ENCODE measurements around the gene ACOT9.
"Not testable (repeated sequence)": the region's sequence is repeated elsewhere in the genome, so short reads cannot be mapped to it uniquely, and the experiment has no call there.

ACOT9 gene

GRCh38 chrX:23776363-23776762 is 33.3 kb upstream of the ACOT9 start:
- Histone ChIP-seq H3K27me3 (ENCODE audit: insufficient read depth, poor library complexity, severe bottlenecking) (no peaks in the 10 kb centered on the region), H3K9me3 (ENCODE audit: severe bottlenecking) (no peaks in the 10 kb centered on the region), H3K4me1 (ENCODE audit: insufficient read depth, poor library complexity, severe bottlenecking) (peaks cover 4% of the 10 kb centered on the region), H3K27ac (ENCODE audit: poor library complexity, severe bottlenecking) (no peak overlapping the region), H3K4me3 (ENCODE audit: severe bottlenecking) (no peak overlapping the region), H3K36me3 (ENCODE audit: low read depth) (no peaks in the 10 kb centered on the region)
- no peak for ATAC-seq (ENCODE audit: low read depth)
- DNase-seq (ENCODE audit: low spot score), result no peak
- no peak for TF ChIP-seq CTCF (IDR thresholded peaks at IDR 0.05; ENCODE audit: poor library complexity, severe bottlenecking)

DNA sequence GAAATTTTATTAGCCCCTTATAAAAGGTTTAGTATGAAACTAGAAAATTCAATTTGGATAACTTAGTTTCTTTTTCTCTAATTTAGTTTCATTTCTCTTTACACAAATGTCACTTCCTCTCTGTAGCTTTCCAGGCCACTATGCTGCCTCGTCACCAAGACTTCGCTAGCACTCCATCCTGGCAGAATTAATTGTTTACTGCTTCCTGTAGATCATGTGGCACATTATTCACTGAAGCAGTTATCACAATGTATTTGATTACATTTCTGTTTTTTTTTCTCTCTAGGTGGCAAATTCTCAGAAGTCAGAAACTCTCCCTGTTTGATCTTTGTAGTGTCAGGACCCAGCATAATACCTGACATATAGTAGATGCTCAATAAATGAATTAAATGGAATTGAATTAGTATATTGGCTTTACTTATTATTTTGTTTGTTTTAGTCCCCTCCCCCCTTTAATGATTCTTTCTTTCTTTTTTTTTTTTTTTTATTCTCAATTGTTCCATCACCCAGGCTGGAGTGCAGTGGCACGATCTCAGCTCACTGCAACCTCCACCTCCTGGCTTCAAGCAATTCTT is 30.6 kb upstream of the ACOT9 start:
- no peak for ATAC-seq (ENCODE audit: low read depth)
- no peaks in the 10 kb centered on the region for H3K36me3 ChIP-seq (ENCODE audit: low read depth)
- no peak for TF ChIP-seq CTCF (IDR thresholded peaks at IDR 0.05; ENCODE audit: poor library complexity, severe bottlenecking)
- H3K4me1 ChIP-seq (ENCODE audit: insufficient read depth, poor library complexity, severe bottlenecking), result no peaks in the 10 kb centered on the region
- no peaks in the 10 kb centered on the region for H3K9me3 ChIP-seq (ENCODE audit: severe bottlenecking)
- DNase-seq (ENCODE audit: low spot score), result no peak
- no peak overlapping the region for H3K27ac ChIP-seq (ENCODE audit: poor library complexity, severe bottlenecking)
- no peaks in the 10 kb centered on the region for H3K27me3 ChIP-seq (ENCODE audit: insufficient read depth, poor library complexity, severe bottlenecking)
- H3K4me3 ChIP-seq (ENCODE audit: severe bottlenecking), result no peak overlapping the region

- not testable (repeated sequence) for H3K4me1 ChIP-seq (ENCODE audit: insufficient read depth, poor library complexity, severe bottlenecking); ATAC-seq (ENCODE audit: low read depth)
Measured at GRCh38 chrX:23771086-23771485, 28.0 kb upstream of the ACOT9 start.

GRCh38 chrX:23770142-23770541 is 27.1 kb upstream of the ACOT9 start:
- Histone ChIP-seq H3K4me1 (ENCODE audit: insufficient read depth, poor library complexity, severe bottlenecking) (no peaks in the 10 kb centered on the region), H3K9me3 (ENCODE audit: severe bottlenecking) (no peaks in the 10 kb centered on the region), H3K4me3 (ENCODE audit: severe bottlenecking) (no peak overlapping the region), H3K27ac (ENCODE audit: poor library complexity, severe bottlenecking) (no peak overlapping the region), H3K36me3 (ENCODE audit: low read depth) (no peaks in the 10 kb centered on the region), H3K27me3 (ENCODE audit: insufficient read depth, poor library complexity, severe bottlenecking) (no peaks in the 10 kb centered on the region)
- no peak for TF ChIP-seq CTCF (IDR thresholded peaks at IDR 0.05; ENCODE audit: poor library complexity, severe bottlenecking)
- ATAC-seq (ENCODE audit: low read depth) (no peak), DNase-seq (ENCODE audit: low spot score) (no peak)

More at GRCh38 chrX:23771086-23771485, 28.0 kb upstream of the ACOT9 start:
- H3K9me3 ChIP-seq (ENCODE audit: severe bottlenecking); DNase-seq (ENCODE audit: low spot score); H3K27ac ChIP-seq (ENCODE audit: poor library complexity, severe bottlenecking); H3K27me3 ChIP-seq (ENCODE audit: insufficient read depth, poor library complexity, severe bottlenecking); H3K4me3 ChIP-seq (ENCODE audit: severe bottlenecking); H3K36me3 ChIP-seq (ENCODE audit: low read depth): not testable (repeated sequence)

DNA sequence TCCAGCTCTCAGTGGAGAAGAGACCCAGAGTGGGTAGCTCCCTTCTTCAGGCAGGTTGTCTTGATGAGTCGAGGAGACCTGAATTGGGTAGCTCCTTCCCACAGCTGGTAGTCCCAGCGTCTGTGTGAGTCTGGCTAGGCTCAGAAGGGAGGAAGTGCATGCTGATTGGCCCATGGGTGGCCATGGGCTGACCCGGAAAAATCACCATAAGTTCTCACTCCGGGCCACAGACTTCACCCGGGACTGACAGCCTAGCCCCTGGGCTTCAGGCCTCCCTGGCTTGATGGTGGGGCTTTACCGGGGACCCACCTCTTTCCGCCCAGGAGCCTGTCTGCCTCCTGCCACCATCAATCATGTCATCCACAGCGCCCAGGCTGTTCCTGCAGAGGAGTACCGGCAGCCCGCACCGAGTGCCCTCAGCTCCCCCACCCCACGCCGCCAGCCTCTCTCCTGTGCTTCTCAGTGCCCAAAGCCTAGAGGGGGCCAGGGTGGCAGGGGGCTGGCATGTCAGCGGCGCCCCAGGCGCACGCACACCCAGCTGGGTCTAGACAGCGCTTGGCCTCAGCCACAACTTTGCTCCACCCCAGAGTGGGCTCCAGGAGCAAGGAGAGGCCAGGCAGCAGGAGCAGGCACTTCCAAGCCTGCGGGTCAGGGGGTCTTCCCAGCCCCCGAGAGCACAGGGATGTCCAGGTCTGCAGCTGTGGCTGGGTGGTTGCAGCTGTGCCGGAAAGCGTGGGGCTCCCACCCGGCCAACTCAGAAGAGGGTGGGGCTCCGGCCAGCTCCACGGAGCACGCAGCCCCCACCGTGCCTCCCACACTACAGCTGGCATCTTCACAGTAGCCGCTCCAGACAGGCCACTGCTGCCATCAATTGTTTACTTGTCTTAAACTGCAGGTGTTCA is 23.8 kb upstream of the ACOT9 start:
- no peaks in the 10 kb centered on the region for H3K27me3 ChIP-seq (ENCODE audit: insufficient read depth, poor library complexity, severe bottlenecking)
- no peak overlapping the region for H3K4me3 ChIP-seq (ENCODE audit: severe bottlenecking)
- ATAC-seq (ENCODE audit: low read depth), result no peak

More for the DNA sequence above, 23.8 kb upstream of the ACOT9 start:
- Histone ChIP-seq H3K4me1 (ENCODE audit: insufficient read depth, poor library complexity, severe bottlenecking) (no peaks in the 10 kb centered on the region), H3K27ac (ENCODE audit: poor library complexity, severe bottlenecking) (no peak overlapping the region), H3K9me3 (ENCODE audit: severe bottlenecking) (no peaks in the 10 kb centered on the region), H3K36me3 (ENCODE audit: low read depth) (no peaks in the 10 kb centered on the region)
- TF ChIP-seq CTCF (IDR thresholded peaks at IDR 0.05; ENCODE audit: poor library complexity, severe bottlenecking), result no peak
- DNase-seq (ENCODE audit: low spot score), result no peak

Measured in RWPE2 (cell line).